Endometrial microvascular endothelial cells (primary cell): ENCODE results near the gene COL21A1. TPM values are rescaled to one million over a fixed set of nuclear protein-coding genes. Genes with fewer than 3 reads are reported as not detected.
"Not testable (repeated sequence)": the region's sequence is repeated elsewhere in the genome, so short reads cannot be mapped to it uniquely, and the experiment has no call there.

Experiments
- in situ Hi-C: cut with HindIII; loops from 2 replicates; pipeline ENCODE4 v1.10.0; 2017; ENCODE audit warnings: low sequenced_read_pairs, low pct_unique_long_range_greater_than_20kb; ENCODE audit errors: inconsistent ontology term
- total RNA-seq: library from RNA; depleted of rRNA; stranded (reverse); fragments of >200 nt; gene quantifications from one replicate; pipeline ENCODE4 v1.2.3, GENCODE V29; 2015; ENCODE audit errors: inconsistent ontology term

Gene COL21A1
- 0.65 TPM for total RNA-seq

GRCh38 chr6:56246881-56247653 lies at the start of gene COL21A1:
Gene COL21A1 (minus strand): TSS chr6:56247580. CDS start chr6:56182618, 64,962 bp downstream.
- in situ Hi-C loops = no loop called here

- in situ Hi-C loops = no loop called here
Observed at GRCh38 chr6:56293781-56294180, 46.4 kb upstream of the COL21A1 start.

- in situ Hi-C loops = no loop called here
Observed at GRCh38 chr6:56292505-56293181, 45.3 kb upstream of the COL21A1 start.

GRCh38 chr6:56291302-56291917 lies 44.0 kb upstream of the COL21A1 start:
- in situ Hi-C loops = no loop called here

GRCh38 chr6:56289721-56290120 lies 42.3 kb upstream of the COL21A1 start:
- in situ Hi-C loops = no loop called here

- in situ Hi-C loops = no loop called here
Observed at GRCh38 chr6:56288347-56288746, 41.0 kb upstream of the COL21A1 start.

GRCh38 chr6:56282391-56282790 lies 35.0 kb upstream of the COL21A1 start:
- in situ Hi-C loops = no loop called here

GRCh38 chr6:56280126-56280525 lies 32.7 kb upstream of the COL21A1 start:
- in situ Hi-C loops = no loop called here

- in situ Hi-C loops = no loop called here
Observed at GRCh38 chr6:56279331-56280080, 32.1 kb upstream of the COL21A1 start.

GRCh38 chr6:56278171-56278591 lies 30.8 kb upstream of the COL21A1 start:
- in situ Hi-C loops = no loop called here

GRCh38 chr6:56270812-56271441 lies 23.5 kb upstream of the COL21A1 start:
- in situ Hi-C loops = no loop called here

GRCh38 chr6:56268266-56268665 lies 20.9 kb upstream of the COL21A1 start:
- in situ Hi-C loops = no loop called here

- in situ Hi-C loops = no loop called here
Observed at GRCh38 chr6:56266011-56266410, 18.6 kb upstream of the COL21A1 start.

GRCh38 chr6:56263596-56264315 lies 16.4 kb upstream of the COL21A1 start:
- in situ Hi-C loops = no loop called here

GRCh38 chr6:56260593-56260992 lies 13.2 kb upstream of the COL21A1 start:
- in situ Hi-C loops = not testable (repeated sequence)

- in situ Hi-C loops = no loop called here
Observed at GRCh38 chr6:56259234-56260077, 12.1 kb upstream of the COL21A1 start.

- in situ Hi-C loops = no loop called here
Observed at GRCh38 chr6:56255349-56255748, 8.0 kb upstream of the COL21A1 start.
